Stromal cell of bone marrow (primary cell): ENCODE measurements around the gene SCARF2.

Source experiments
- DNase-seq: peaks from one replicate; pipeline ENCODE4 v3.0.0-alpha.2; 2012; ENCODE audit warnings: low read depth

The SCARF2 gene

GRCh38 chr22:20440637-20441591 is 3.3 kb upstream of the SCARF2 start:
- no peak for DNase-seq

- DNase-seq = no peak
These were observed 2.4 kb upstream of the SCARF2 start for GRCh38 chr22:20439928-20440575.

GRCh38 chr22:20439556-20439927 is 1.9 kb upstream of the SCARF2 start:
- DNase-seq = no peak

GRCh38 chr22:20438678-20439492 is 1.3 kb upstream of the SCARF2 start:
- no peak for DNase-seq

GRCh38 chr22:20438427-20438677 is 727 bp upstream of the SCARF2 start:
- no peak for DNase-seq

GRCh38 chr22:20436768-20437612 is 635 bp downstream of the SCARF2 start:
- no peak for DNase-seq

GRCh38 chr22:20436307-20436767 is 1.3 kb downstream of the SCARF2 start:
- DNase-seq = no peak

GRCh38 chr22:20435436-20436306 is 2.0 kb downstream of the SCARF2 start:
- no peak for DNase-seq

GRCh38 chr22:20434773-20435172 is 2.9 kb downstream of the SCARF2 start:
- DNase-seq = no peak

GRCh38 chr22:20434264-20434751 is 3.3 kb downstream of the SCARF2 start:
- no peak for DNase-seq

- no peak for DNase-seq
These were observed 3.9 kb downstream of the SCARF2 start for GRCh38 chr22:20433686-20434241.

GRCh38 chr22:20433191-20433590 is 4.4 kb downstream of the SCARF2 start:
- no peak for DNase-seq

- DNase-seq = no peak
These were observed 5.4 kb downstream of the SCARF2 start for GRCh38 chr22:20432244-20432686.

- no peak for DNase-seq
These were observed 6.0 kb downstream of the SCARF2 start for GRCh38 chr22:20431511-20432192.

GRCh38 chr22:20430720-20431510 is 6.7 kb downstream of the SCARF2 start:
- DNase-seq = no peak

GRCh38 chr22:20430101-20430719 is 7.4 kb downstream of the SCARF2 start:
- DNase-seq = no peak

GRCh38 chr22:20429254-20430100 is 8.1 kb downstream of the SCARF2 start:
- DNase-seq = no peak
